GM19193 (cell line): ENCODE data around the gene PRIMA1.

Experiments
- POLR2A ChIP-seq: IDR thresholded peaks from 4 replicates; pipeline ENCODE4 v1.6.1; 2011; ENCODE audit not compliant: insufficient read depth, insufficient read length; ENCODE audit errors: extremely low read depth

Gene PRIMA1, protein sequence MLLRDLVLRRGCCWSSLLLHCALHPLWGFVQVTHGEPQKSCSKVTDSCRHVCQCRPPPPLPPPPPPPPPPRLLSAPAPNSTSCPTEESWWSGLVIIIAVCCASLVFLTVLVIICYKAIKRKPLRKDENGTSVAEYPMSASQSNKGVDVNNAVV

DNA sequence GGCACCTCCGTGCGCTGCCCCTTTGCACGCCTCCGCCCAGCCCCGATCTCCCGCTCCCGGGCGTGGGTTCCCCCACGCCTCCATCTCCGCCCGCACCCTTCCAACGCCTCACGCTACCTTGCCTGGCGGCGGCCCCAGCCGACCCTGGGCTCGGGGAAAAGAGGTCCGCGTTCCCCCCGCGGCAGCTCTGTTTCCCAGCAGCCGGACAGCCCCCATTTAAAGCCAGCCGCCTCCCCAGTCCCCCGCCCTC, at the start of gene PRIMA1:
Gene PRIMA1 (minus strand): TSS at position 193 of the 250 bp plus-strand sequence. CDS start 767 bp downstream, outside the sequence.
- no peak for TF ChIP-seq POLR2A

DNA sequence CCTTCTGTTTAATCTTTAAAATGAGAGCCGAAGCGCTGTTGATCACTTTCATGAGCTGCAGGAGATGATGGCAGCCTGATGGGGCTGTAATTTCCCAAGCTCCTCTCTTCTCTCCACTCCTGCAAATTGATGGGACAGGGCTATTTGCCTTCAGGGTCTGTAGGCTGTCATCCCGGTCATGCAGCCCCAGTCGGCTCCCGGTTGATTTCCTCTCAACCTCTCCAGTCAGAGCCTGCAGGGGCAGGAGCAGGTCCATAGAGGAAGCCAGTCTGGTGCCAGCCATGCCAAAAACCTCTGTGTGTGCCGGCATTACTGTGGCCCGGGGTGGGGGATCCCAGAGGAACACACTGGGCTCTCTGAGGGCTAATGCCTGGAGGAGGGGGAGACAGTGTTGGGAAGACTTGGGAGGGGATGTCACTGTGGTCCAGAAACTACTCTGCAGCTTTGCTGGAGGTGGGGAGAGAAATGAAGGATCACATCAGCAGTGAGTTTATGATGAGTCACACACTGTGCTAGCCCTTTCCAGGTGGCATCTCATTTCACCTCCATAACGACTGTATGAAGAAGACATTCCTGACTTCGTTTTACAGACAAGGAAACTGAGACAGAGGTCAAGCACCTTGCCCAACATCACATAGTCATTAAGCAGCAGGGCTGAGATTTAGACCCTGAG, 46.5 kb upstream of the PRIMA1 start:
- TF ChIP-seq POLR2A, result no peak

- no peak for TF ChIP-seq POLR2A
Measured at GRCh38 chr14:93832665-93833064, 44.4 kb upstream of the PRIMA1 start.

DNA sequence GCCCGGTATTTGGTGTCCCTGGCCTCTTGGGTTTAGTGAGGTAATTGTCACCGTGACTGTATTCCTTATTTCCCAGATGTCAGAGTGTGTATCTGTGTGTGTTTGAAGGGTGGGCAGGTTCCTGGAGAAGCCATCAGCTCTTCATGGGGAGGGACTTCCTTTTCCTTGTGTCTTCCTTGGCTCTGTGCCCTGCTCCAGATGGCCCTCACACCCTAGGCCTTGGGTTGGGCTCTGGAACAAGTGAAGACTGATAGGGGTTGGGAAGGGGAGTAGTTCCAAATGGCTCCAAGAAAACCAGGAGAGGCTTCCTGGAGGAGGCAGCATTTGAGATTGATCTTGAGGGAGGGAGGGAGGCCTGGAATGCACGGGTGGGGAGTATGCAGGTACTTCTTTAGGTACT, 43.8 kb upstream of the PRIMA1 start:
- no peak for TF ChIP-seq POLR2A

DNA sequence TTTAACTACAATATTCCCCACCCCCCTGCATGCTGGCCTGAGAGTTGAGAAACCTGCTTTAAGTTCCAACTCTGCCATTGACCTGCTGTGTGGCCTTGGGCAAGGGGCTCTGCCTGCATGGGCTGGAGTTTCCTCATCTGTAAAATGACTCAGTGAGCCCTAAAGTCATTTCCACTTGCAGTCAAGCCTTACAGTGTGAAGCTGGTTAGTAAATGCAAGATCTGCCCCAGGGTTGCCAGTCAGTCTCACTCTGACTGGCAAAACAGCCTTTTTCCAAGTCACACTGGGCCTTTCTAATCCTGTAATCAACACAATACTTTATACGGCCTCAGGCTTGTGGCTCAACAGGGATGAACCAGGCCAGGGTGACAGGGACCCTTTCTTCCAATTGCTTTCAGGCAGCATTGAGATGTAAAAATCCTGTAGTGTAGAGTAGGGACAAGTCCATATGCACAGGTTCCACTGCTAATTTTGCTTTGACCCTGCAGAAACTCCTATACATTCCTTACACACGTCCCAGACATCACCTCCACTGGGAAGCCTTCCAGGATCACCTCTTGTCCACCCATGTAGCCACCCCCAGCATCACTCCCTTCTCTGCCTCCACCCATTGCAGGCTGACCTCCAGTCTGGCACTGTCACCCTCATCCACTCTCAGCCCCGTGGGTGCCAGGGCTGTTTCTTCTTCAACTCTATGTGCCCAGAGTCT, 42.6 kb upstream of the PRIMA1 start:
- TF ChIP-seq POLR2A, result no peak

DNA sequence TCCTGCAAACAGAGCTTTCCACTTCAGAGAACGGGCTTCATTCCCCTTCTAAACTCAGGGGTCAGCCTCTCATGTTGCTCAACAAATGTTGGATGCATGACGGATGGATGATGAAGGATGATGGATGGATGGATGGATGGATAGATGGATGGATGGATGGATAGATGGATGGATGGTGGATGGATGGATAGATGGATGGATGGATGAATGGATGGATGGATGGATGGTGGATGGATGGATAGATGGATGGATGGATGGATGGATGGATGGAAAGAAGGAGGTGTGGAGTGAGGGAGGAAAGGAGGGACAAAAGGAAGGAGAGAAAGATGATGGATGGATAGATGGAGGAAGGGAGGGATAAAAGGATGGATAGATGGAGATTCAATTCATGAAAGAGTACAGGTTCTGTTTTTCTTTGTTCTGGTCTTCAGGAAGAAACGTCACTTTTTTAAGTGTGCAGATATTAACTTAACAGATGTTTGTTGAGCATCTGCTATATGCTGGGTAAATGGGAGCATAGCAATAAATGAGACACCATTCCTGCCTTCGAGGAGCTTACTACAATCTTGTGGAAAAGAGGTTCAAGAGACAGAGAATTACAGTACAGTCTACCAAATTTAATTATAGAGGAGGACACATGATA, 41.7 kb upstream of the PRIMA1 start:
- no peak for TF ChIP-seq POLR2A

DNA sequence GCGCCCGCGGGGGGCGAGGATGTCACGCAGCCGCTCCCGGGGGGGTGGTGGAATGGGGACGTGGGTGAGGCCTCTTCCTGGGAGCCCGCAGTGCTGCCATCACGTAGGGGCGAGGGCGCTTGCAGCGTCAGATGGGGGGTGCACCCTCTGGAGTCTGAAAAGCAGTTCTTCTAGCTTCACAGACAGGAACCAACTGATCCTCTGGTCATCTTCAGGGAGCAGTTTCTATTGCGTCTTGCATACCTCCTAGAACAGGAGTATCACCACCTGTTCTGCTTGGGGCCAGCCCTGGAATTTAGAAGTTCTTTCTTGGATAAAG, 36.9 kb upstream of the PRIMA1 start:
- no peak for TF ChIP-seq POLR2A

GRCh38 chr14:93824518-93825234, 36.4 kb upstream of the PRIMA1 start:
- TF ChIP-seq POLR2A, result no peak

DNA sequence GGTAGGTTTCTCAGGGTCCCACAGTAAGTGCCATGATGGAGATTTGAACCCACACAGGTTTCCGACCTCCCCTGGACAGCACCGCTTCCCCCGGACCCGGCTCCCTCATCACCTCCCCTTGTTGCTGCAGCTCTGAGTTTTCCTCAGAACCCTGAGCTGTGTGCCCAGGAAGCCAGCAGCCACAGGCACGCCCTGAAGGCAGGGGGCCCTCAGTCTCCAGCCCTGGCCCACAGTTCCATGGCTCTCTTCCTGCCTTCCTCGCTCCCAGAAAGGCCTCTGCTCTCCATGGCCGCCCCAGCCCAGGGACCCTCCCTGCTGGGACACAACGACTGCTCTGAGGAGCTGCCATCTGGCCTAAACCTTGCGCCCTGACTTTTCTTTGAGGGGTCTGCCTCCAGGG, 35.8 kb upstream of the PRIMA1 start:
- TF ChIP-seq POLR2A, result no peak

GRCh38 chr14:93821051-93821450, 32.8 kb upstream of the PRIMA1 start:
- no peak for TF ChIP-seq POLR2A

DNA sequence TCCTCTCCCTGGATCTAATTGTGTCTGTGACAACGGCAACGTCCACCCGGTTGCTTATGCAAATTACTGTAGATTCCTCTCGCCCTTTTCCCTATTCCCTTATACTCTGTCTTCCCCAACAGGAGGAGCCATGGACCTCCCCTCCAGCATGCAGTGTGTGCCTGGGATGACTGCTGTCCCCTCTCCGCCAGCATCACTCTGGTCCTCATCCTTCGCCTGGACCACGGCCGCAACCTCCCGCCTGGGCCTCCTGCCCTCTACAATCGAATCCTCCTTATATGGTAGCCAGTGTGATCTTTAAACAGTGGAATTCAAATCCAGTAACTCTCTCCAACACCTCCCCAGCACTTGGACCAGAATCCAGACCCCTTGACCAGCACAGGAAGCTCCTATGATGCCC, 30.6 kb upstream of the PRIMA1 start:
- no peak for TF ChIP-seq POLR2A

DNA sequence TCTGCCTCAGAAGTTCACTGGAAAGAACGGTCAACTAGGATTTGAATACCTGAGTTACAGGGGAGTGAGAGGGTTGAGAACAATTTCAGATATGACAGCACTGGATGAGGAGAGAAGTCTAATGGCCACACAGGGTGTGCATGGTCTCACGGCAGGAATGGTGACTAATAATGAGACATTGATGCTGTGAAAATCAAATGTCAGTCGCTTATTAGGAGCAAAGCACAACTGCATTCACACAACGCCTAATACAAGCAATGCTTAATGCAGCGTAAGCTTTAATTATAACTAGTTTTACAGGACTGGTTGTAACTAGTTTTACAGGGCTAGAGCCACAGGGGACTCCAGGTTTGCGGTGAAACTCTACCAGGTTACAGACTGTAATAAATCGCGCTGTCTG, 23.4 kb upstream of the PRIMA1 start:
- TF ChIP-seq POLR2A, result no peak

GRCh38 chr14:93811020-93811419, 22.7 kb upstream of the PRIMA1 start:
- no peak for TF ChIP-seq POLR2A

DNA sequence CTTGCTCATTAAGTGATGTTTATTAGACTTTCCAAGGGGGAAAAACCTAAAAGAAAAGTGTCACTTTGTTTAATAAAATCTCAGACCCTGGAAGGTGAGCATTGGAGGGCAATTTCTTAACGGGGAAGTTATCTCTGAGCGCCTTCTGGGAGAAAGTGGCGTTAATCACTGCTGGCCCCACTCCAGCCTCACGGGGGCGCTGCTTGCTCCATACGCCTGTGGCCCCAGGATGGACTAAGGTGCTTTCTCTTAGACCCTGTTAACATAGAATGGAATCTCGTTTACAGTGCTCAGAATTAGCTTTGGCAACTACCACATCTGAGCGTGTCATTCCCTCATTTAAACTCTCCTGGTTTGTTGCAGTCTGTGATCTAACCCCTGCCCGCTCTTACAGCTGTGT, 16.4 kb upstream of the PRIMA1 start:
- TF ChIP-seq POLR2A, result no peak
